Stimulated activated memory B cell treated with anti-CD40 and anti-IgM and Interleukin-4, amounts not matched to agents 10 μg/mL and 1 μg/mL and 100 μg/mL, for 72 hours (primary cell): ENCODE data around the gene PRDX2.
A peak's percentile ranks its signal among the peaks of the same experiment; 100 is the strongest.

Source experiments
- ATAC-seq: fragments of 150-1000 bp; cut with Tn5 transposase; 2 replicates; pipeline ENCODE4 v1.10.0; 2021
- H3K27ac Mint-ChIP-seq: one replicate; pipeline ENCODE4 v1.8.0; 2022; ENCODE audit warnings: mild to moderate bottlenecking, mixed read lengths
- H3K27me3 Mint-ChIP-seq: one replicate; pipeline ENCODE4 v1.8.0; 2022; ENCODE audit warnings: mixed read lengths
- H3K36me3 Mint-ChIP-seq: one replicate; pipeline ENCODE4 v1.8.0; 2022; ENCODE audit warnings: mixed read lengths
- H3K4me1 Mint-ChIP-seq: one replicate; pipeline ENCODE4 v1.8.0; 2022; ENCODE audit warnings: mixed read lengths
- H3K4me3 Mint-ChIP-seq: one replicate; pipeline ENCODE4 v1.8.0; 2022; ENCODE audit warnings: mild to moderate bottlenecking, moderate library complexity, mixed read lengths
- H3K9me3 Mint-ChIP-seq: one replicate; pipeline ENCODE4 v1.8.0; 2022; ENCODE audit warnings: mixed read lengths

Gene PRDX2

DNA sequence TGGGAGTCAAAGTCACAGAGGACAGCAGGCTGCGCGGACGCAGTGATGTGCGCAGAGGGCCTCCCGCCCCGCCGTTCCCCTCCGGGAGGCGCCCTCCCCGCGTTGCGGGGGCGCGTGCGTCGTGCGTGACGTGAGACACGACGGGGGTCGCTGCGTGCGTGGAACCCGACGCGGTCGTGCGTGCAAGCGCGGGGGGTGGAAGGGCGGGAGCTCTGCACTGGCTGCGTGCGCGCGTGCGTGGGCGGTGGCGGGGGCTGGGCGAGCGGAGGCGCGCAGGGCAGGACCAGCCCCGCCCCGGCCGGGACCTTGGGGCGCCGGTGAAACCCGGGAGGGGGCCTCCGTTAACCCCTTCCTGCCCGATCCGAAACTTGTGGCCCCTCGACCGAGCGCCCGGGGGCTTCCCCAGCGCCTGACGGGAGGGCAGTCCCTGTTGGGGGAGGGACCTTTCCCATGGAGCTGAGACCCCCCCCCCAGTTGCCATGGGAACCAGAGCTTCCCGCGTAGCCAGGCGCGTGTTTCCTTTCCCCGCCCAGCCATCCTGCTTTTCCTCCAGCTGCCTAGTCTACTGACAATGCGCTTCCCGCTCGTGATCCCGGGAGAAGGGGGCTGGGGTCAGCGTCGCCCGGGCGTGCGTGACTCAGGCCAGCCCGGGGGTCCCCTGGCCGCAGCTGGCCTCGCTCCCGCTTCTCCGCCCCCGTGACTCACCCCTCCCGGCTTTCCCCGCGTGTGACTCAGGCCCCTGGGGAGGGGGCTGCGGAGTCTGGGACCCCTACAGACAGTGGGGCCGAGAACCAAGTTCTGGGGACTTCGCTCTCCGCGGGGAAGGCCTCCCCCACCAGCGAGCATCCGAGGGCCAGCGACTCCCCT lies 18.9 kb downstream of the PRDX2 start:
- Mint-ChIP-seq H3K36me3 (no peaks in the 10 kb centered on the region), H3K9me3 (no peaks in the 10 kb centered on the region), H3K4me3 (peak overlapping the region; percentile 83), H3K27me3 (no peaks in the 10 kb centered on the region), H3K4me1 (peaks cover 30% of the 10 kb centered on the region), H3K27ac (no peak overlapping the region)
- peak; percentile 69 for ATAC-seq

DNA sequence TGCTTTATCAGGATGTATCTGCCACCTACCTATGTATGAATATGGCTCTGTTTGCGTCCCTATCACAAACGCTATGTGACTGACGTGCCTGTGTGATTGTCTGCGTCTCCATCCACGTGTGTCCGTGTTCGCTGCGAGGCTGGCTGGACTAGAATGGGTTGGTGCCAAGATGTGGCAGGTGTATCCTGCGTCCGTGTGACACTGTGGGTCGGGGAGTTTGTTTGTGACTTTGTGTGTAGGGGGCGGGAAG lies 19.5 kb downstream of the PRDX2 start:
- no peak overlapping the region for H3K27ac Mint-ChIP-seq
- H3K27me3 Mint-ChIP-seq = no peaks in the 10 kb centered on the region
- no peaks in the 10 kb centered on the region for H3K9me3 Mint-ChIP-seq
- H3K36me3 Mint-ChIP-seq = no peaks in the 10 kb centered on the region
- H3K4me1 Mint-ChIP-seq = peaks cover 36% of the 10 kb centered on the region
- no peak for ATAC-seq
- H3K4me3 Mint-ChIP-seq = peak overlapping the region; percentile 83

DNA sequence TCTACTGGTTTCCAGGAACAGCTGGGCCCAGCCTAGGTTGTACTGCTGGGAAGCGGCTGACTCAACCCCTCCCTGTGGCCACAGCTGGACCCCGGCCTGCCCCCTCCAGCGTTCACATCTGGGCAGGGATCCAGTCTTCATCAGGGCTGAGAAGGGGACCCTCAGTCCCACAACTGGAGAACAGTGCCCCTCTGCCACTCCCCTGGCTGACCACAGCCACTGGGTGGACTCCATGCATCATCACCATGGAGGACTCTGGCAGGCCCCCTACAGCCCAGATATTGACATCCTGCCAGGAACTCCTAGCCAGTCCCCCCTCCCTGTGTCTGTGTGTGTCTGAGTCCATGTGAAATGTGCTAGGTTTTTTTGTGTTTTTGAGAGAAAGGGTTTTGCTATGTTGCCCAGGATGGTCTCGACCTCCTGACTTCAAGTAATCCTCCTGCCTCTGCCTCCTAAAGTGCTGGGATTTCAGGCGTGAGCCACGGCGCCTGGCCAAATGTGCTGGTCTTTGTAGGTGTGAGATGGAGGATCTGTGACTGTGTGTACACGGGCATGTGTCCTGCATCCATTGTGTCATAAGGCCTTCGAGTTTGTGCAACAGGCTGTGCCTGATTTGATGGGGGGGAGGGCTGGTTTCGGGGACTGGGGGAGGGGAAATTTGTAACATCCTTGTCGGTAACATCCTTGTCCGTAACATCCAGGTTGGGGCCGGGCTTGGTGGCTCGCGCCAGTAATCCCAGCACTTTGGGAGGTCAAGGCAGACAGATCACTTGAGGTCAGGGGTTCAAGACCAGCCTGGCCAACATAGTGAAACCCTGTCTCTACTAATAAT lies 22.2 kb downstream of the PRDX2 start:
- Mint-ChIP-seq H3K36me3 (no peaks in the 10 kb centered on the region), H3K4me1 (peaks cover 36% of the 10 kb centered on the region), H3K4me3 (peak overlapping the region; percentile 68), H3K27ac (peak overlapping the region; percentile 94), H3K9me3 (no peaks in the 10 kb centered on the region), H3K27me3 (no peaks in the 10 kb centered on the region)
- no peak for ATAC-seq

DNA sequence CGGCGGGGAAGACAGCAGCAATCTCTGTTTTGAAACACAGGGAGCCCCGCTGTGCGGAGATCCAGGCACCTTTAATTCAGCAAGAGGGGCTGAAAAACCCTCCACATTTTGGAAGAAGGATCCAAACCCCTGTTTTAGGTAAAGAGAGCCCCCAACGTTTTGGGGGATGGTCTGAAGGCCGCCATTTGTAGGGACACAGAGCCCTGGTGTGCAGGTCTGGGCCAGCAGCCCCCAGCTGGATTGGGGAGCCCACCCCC lies 22.8 kb downstream of the PRDX2 start:
- Mint-ChIP-seq H3K9me3 (no peaks in the 10 kb centered on the region), H3K36me3 (no peaks in the 10 kb centered on the region), H3K27ac (peak overlapping the region; percentile 94), H3K27me3 (no peaks in the 10 kb centered on the region), H3K4me1 (peaks cover 37% of the 10 kb centered on the region), H3K4me3 (peak overlapping the region; percentile 88)
- ATAC-seq = no peak

DNA sequence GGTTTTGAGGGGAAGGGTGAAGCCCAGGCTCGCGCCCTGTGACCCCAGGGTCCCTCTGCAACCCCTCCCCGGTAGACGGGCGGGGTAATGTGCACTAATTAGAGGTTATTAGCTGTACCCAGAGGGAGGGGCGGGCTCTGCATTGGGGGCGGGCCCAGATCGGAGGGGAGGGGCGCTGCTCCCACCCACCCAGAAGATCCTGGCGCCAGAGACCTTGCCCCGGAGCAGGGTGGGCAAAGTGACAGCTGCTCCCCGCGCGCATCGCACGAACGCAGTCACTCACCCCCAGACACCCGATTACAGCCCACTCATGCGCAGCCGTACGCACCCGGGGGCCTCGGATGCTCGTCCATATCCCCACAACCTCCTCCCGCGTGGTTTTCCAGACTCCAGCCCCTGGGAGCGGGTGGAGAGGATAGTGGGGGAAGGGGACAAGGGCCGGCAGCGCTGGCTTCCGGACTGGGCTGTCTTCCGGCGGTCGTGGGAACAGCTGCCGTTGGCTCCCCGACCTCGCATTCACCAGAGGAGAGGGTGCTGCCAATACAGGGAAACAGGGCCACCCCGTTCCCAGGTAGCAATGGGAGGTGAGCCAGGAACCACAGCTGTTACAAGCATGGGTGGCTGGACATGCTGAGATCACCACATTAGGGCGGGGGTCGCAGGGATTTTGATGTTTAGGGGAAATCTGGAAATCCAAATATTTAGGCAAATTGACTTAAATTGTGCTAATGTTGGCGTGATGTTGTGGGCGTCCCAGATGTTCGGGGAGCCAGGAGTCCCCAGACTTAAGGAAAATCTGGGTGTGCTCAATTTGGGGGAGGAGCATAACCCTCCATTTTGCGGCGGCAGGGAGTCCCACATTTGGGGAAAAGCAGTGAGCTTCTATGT lies 23.3 kb downstream of the PRDX2 start:
- no peaks in the 10 kb centered on the region for H3K36me3 Mint-ChIP-seq
- H3K27me3 Mint-ChIP-seq = no peaks in the 10 kb centered on the region
- peaks cover 42% of the 10 kb centered on the region for H3K4me1 Mint-ChIP-seq
- H3K9me3 Mint-ChIP-seq = no peaks in the 10 kb centered on the region
- peak overlapping the region; percentile 88 for H3K4me3 Mint-ChIP-seq
- ATAC-seq = peak; percentile 18
- H3K27ac Mint-ChIP-seq = peak overlapping the region; percentile 94

DNA sequence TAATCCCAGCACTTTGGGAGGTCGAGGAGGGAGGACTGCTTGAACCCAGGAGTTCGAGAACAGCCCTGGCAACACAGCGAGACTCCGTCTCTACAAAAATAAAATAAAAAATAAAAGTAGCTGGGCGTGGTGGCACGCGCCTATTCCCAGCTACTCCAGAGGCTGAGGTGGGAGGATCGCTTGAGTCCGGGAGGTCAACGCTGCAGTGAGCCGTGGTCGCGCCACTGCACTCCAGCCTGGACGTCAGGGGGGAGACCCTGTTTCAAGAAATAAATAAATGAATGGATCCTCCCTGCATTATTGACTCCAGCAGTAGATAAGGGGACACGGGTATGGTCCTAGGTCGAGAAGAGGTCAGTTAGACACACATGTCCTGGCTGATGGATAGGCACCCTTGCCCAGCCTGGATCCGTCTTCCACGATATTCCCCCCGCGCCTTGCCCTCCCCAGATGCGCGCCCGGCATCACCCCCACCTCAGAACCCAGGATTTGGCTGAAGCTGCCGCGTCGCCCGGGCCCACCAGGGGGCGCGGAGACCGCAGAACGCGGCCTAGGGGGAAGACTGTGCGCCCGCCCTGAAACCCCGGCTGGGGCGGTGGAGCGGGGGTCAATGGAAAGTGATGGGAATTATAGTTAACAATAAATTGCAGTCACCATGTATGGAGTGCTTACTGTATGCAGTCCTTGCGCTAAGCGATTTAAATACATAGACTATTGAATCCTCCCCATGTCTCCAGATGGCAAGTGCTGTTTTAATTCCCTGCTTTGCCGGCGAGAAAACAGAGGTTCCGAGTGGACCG lies 24.2 kb downstream of the PRDX2 start:
- H3K27ac Mint-ChIP-seq = peak overlapping the region; percentile 94
- no peaks in the 10 kb centered on the region for H3K36me3 Mint-ChIP-seq
- ATAC-seq = peak; percentile 65
- peak overlapping the region; percentile 88 for H3K4me3 Mint-ChIP-seq
- H3K27me3 Mint-ChIP-seq = no peaks in the 10 kb centered on the region
- peaks cover 42% of the 10 kb centered on the region for H3K4me1 Mint-ChIP-seq
- H3K9me3 Mint-ChIP-seq = no peaks in the 10 kb centered on the region

DNA sequence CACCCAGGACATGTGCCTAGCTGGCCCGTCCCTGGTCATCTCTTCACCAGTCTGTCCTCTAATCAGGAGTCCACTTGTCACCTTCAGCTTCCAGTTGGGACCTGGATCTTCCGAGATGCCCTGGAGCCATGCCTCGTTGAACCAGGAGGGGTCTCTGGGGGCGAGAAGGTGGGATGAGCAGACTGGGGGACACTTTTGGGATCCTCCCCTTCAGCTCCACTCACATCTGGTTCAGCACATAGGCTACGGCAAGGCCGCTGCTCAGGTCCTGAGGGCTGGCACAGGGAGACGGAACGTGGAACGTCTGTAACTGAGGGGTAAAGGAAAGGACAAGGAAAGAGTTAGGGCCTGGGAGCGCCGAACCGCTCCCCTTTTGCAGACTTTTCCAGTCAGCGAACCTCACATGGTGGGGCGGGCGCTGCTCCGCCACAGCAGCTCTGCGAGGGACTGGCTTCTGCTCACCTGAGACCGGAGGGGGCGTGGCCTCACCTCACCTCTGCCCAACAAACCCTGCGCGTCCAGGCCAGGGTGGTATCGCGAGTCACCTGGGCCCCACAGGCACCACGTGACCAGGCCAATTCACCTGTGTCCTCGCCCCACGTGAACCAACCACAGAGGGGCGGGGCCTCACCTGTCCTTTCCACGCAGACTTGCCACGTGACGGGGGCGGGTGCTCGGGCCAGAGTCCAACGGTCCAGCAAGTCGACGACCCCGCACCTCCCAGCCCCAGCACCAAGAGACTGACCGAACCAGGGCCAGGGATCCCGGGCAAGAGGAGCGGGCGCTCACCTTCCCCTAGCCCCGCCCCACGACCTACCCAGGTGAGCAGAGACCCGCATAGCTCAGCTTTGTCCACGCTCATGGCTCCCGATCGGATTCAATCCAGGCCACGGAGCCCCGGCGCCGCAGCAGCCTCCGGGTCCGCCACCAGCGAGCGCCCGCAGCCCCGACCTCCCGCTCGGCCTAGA lies 26.7 kb downstream of the PRDX2 start, which contains the start of gene HOOK2:
Gene HOOK2, minus strand, starts transcription at position 965 of the 968 bp plus-strand sequence. Its CDS starts 103 bp downstream, at position 862.
- Mint-ChIP-seq H3K4me1 (peaks cover 38% of the 10 kb centered on the region), H3K9me3 (no peaks in the 10 kb centered on the region), H3K27ac (peak within 1 kb of the TSS; percentile 76), H3K4me3 (peak within 1 kb of the TSS; percentile 78), H3K27me3 (no peaks in the 10 kb centered on the region), H3K36me3 (no peaks in the 10 kb centered on the region)
- ATAC-seq = peak; percentile 29

DNA sequence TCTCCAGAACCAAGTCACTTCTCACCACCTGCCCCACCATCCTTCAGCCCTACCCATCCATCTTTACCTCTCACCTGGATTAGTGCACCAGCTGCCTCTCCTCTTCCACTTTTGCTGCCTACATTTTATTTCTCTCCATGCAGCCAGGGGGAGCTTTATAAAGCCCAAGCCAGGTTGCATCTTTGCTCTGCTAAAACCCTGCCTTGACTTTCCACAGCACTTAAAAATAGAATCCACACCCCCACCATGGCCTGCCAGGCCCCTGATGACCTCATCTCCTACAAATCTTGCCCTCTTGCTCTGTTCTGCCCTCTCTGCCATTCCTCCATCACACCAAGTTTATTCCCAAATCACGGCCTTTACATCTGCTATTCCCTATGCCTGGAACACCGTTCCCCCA lies 28.0 kb downstream of the PRDX2 start:
- Mint-ChIP-seq H3K4me1 (peaks cover 35% of the 10 kb centered on the region), H3K4me3 (no peak overlapping the region), H3K36me3 (no peaks in the 10 kb centered on the region), H3K27me3 (no peaks in the 10 kb centered on the region), H3K27ac (no peak overlapping the region), H3K9me3 (no peaks in the 10 kb centered on the region)
- ATAC-seq = no peak

DNA sequence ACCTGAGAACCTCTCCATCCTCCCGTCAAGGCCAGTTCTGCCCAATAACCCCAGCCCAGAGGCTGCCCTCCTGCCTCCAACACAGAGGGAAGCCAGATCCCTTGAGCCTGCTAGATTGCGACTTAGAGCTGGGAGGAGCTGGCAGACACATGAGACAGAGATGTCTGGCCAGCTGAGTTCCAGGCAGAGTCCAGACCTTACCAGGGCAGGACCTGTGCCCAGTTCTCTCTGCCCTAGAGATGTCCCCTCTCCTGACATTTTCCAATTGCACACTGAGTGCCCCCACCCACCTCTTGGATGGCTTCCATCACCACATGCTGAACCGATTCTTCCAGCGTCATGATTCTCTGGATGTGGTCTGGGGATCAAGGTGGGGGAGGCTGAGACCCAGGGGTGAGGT lies 29.3 kb downstream of the PRDX2 start:
- ATAC-seq = no peak
- no peak overlapping the region for H3K4me3 Mint-ChIP-seq
- no peaks in the 10 kb centered on the region for H3K27me3 Mint-ChIP-seq
- H3K36me3 Mint-ChIP-seq = no peaks in the 10 kb centered on the region
- peaks cover 22% of the 10 kb centered on the region for H3K4me1 Mint-ChIP-seq
- no peaks in the 10 kb centered on the region for H3K9me3 Mint-ChIP-seq
- H3K27ac Mint-ChIP-seq = no peak overlapping the region

DNA sequence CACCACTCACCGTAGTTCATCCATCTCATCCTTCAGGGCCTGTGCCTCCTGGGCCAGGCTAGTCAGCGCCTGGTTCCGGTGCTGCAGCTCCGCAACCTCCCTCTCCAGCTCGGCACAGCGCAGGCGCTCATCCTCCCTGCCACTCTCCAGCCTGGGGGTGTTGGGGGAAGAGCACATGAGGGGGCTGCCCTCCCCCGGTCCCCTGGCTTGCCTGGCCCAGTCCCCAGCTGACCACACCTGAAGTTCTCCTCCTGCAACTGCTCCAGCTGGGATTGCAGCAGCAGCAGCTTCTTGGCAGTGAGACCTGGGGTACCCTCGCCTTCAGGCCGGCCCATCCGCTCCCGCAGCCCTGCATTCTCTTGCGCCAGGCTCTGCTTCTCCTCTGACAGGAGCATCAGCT lies 30.7 kb downstream of the PRDX2 start:
- Mint-ChIP-seq H3K4me1 (peaks cover 25% of the 10 kb centered on the region), H3K4me3 (no peak overlapping the region), H3K36me3 (no peaks in the 10 kb centered on the region), H3K27me3 (no peaks in the 10 kb centered on the region), H3K27ac (no peak overlapping the region), H3K9me3 (no peaks in the 10 kb centered on the region)
- ATAC-seq = no peak

DNA sequence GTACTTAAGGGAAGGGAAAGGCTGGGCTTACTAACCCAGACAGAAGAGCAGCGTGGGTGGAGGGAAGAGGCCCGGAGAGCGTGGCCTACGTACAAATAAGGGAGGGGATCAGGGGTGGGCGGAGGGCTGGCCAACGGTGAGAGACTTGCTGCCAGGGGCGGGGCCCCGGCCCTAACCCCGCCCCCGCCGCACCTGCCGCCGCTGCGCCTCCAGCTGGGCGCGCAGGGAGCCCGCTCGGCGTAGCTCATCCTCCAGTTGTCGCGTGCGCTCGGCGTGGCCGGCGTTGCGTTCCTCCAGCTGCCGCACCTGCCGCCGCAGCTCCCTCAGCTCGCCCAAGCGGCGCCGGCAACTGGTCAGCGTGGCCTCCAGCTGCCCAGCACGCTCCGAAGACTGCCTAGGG lies 31.9 kb downstream of the PRDX2 start:
- H3K27me3 Mint-ChIP-seq = no peaks in the 10 kb centered on the region
- peak overlapping the region; percentile 59 for H3K4me3 Mint-ChIP-seq
- H3K36me3 Mint-ChIP-seq = peaks cover 6% of the 10 kb centered on the region
- peaks cover 27% of the 10 kb centered on the region for H3K4me1 Mint-ChIP-seq
- peak; percentile 86 for ATAC-seq
- no peaks in the 10 kb centered on the region for H3K9me3 Mint-ChIP-seq
- no peak overlapping the region for H3K27ac Mint-ChIP-seq

DNA sequence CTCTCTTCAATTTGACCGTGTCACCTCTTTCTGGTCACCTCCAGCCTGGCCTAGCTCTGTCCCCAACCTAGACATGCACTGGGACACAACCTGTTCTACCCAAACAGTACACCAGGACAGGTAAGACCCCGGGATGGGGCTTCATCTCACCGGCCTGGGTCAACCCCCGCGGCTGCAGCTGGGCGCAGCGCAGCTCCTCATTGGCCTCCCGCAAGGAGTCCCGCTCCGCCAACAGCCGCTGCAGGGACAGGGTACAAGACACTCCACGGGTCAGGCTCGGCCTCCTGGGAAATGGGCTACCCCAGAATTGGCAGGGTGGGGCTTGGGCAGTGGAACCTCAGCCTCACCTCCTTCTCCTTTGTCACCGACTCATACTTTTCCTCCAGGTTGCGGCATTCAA lies 33.9 kb downstream of the PRDX2 start:
- no peaks in the 10 kb centered on the region for H3K27me3 Mint-ChIP-seq
- no peaks in the 10 kb centered on the region for H3K9me3 Mint-ChIP-seq
- H3K27ac Mint-ChIP-seq = no peak overlapping the region
- peaks cover 13% of the 10 kb centered on the region for H3K36me3 Mint-ChIP-seq
- H3K4me1 Mint-ChIP-seq = peaks cover 21% of the 10 kb centered on the region
- no peak overlapping the region for H3K4me3 Mint-ChIP-seq
- ATAC-seq = no peak

DNA sequence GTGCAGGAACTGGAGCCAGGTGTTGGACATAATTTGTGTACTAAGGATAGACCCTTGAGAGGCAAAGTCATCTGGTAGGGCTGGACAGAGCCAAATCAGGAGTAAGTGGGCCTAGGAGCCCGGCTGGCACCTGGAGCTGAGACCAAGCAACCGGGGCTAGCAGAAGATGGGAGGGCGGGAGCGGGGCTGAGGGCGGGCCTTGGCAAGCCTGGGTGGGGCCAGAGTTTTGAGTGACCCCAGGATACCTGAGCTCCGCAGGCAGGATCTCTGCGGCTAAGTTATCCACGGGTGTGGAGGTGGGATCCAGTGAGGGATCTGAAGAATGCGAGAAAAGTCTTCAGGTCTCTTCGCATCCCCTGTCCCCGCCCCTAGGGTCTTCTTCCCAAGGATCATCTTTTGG lies 34.5 kb downstream of the PRDX2 start:
- H3K4me1 Mint-ChIP-seq = peaks cover 21% of the 10 kb centered on the region
- no peak for ATAC-seq
- no peaks in the 10 kb centered on the region for H3K9me3 Mint-ChIP-seq
- H3K27ac Mint-ChIP-seq = no peak overlapping the region
- H3K36me3 Mint-ChIP-seq = peaks cover 13% of the 10 kb centered on the region
- no peak overlapping the region for H3K4me3 Mint-ChIP-seq
- no peaks in the 10 kb centered on the region for H3K27me3 Mint-ChIP-seq

DNA sequence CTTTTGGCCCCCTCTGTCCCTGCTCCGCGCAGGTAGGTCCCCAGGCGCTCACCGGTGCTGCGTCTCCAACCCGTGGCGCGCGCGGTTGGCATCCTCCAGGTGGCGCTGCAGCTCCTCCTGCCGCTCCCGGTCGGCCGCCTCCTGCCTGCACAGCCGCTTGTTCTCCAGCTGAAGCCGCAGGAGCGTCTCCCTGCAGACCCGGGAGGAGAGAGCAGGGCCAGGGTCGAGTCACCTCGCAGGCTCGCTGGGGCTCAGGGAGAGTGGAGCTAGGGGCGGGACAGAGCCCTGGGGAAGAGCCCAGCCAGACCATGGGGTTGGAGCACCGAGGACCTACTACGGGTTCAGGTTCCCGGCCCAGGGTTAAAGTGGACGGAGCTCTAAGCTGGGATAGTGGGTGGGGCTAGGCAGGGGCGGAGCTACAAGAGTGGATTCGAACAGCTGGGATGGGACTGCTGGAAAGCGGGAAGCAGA lies 35.5 kb downstream of the PRDX2 start:
- H3K27ac Mint-ChIP-seq = no peak overlapping the region
- no peaks in the 10 kb centered on the region for H3K27me3 Mint-ChIP-seq
- H3K4me1 Mint-ChIP-seq = peaks cover 21% of the 10 kb centered on the region
- H3K9me3 Mint-ChIP-seq = no peaks in the 10 kb centered on the region
- H3K36me3 Mint-ChIP-seq = peaks cover 13% of the 10 kb centered on the region
- ATAC-seq = peak; percentile 83
- H3K4me3 Mint-ChIP-seq = peak overlapping the region; percentile 62
